Measurements from ENCODE around the gene CNMD.

DNA sequence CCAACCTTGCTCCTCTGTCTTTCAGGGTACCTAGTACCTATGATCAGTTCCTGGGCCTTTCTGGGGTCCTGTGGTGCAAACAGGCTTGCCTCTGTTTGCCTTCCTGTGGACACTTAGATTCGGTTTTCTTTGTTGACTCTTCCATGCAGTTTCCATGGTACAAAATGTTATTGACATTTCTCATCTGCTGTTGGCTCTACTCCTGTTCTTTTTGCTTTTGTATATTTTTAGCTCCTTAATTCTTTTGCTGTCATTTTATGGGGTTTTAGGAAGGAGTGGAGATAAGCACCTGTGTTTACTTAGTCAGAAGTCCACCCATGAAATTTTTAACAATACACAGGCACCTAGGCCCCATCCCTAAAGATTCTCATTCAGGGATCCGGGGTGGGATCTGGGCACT lies 20.5 kb upstream of the CNMD start:
- TF ChIP-seq CTCF (IDR thresholded peaks at IDR 0.05) (no peak), EZH2 (IDR thresholded peaks at IDR 0.05) (no peak)
